HL-60 (cell line): Measurements from ENCODE around the gene CPD.
A peak's percentile ranks its signal among the peaks of the same experiment; 100 is the strongest.

ENCODE experiments used
- DNase-seq, 2 experiments: peaks; one replicate each; pipeline ENCODE4 v3.0.0-alpha.2; 2010 to 2020; ENCODE audit warnings: low read depth in 1 of 2, low spot score in 1 of 2
- H3K27ac ChIP-seq: fragments of 250-450 bp; sonication (Bioruptor Pico); replicated peaks from 2 replicates; pipeline ENCODE4 v1.5.1; 2020; ENCODE audit warnings: mild to moderate bottlenecking, moderate library complexity
- H3K27me3 ChIP-seq: fragments of 250-450 bp; sonication (Bioruptor Pico); 2 replicates; pipeline ENCODE4 v1.5.1; 2021; ENCODE audit warnings: mild to moderate bottlenecking, moderate library complexity; ENCODE audit not compliant: insufficient read depth, poor library complexity, severe bottlenecking
- H3K4me3 ChIP-seq: replicated peaks from 2 replicates; pipeline ENCODE4 v1.5.1; 2011; ENCODE audit warnings: mild to moderate bottlenecking, control low read depth, low read length; ENCODE audit not compliant: insufficient read depth
- CTCF ChIP-seq: IDR thresholded peaks from one replicate; pipeline ENCODE4 v1.5.1; 2011; ENCODE audit warnings: low read length, control low read depth, inconsistent platforms; ENCODE audit not compliant: insufficient read depth
- GABPA ChIP-seq: IDR thresholded peaks from 2 replicates; pipeline ENCODE4 v1.6.1; 2012; ENCODE audit warnings: low read depth
- POLR2AphosphoS5 ChIP-seq: IDR thresholded peaks from 2 replicates; pipeline ENCODE4 v1.6.1; 2012; ENCODE audit warnings: low read depth
- REST ChIP-seq: IDR thresholded peaks from 2 replicates; pipeline ENCODE4 v1.6.1; 2012; ENCODE audit warnings: low read depth; ENCODE audit not compliant: insufficient replicate concordance
- SPI1 ChIP-seq: IDR thresholded peaks from 2 replicates; pipeline ENCODE4 v1.6.1; 2012; ENCODE audit warnings: low read depth, mild to moderate bottlenecking, borderline replicate concordance

Gene CPD

GRCh38 chr17:30505868-30506417 is 127.2 kb downstream of the CPD start:
- Histone ChIP-seq H3K4me3 (no peak overlapping the region), H3K27me3 (no peaks in the 10 kb centered on the region), H3K27ac (peak overlapping the region; percentile 49)
- no peak for TF ChIP-seq GABPA
- TF ChIP-seq CTCF = no peak
- no peak for TF ChIP-seq REST
- TF ChIP-seq SPI1 = no peak
- TF ChIP-seq POLR2AphosphoS5 = no peak
- DNase-seq = peak in 1 of 2 experiments; percentile 15

GRCh38 chr17:30506481-30506880 is 127.8 kb downstream of the CPD start:
- Histone ChIP-seq H3K27me3 (no peaks in the 10 kb centered on the region), H3K27ac (peak overlapping the region; percentile 49), H3K4me3 (no peak overlapping the region)
- DNase-seq = no peak
- TF ChIP-seq GABPA (no peak), CTCF (no peak)

- Histone ChIP-seq H3K27ac (no peak overlapping the region), H3K4me3 (no peak overlapping the region), H3K27me3 (no peaks in the 10 kb centered on the region)
- TF ChIP-seq REST = no peak
- TF ChIP-seq POLR2AphosphoS5 = no peak
- DNase-seq = no peak
Measured at GRCh38 chr17:30513346-30513745, 134.6 kb downstream of the CPD start.

GRCh38 chr17:30514895-30515596 is 136.3 kb downstream of the CPD start:
- Histone ChIP-seq H3K27ac (no peak overlapping the region), H3K4me3 (no peak overlapping the region), H3K27me3 (no peaks in the 10 kb centered on the region)
- TF ChIP-seq SPI1 (no peak), POLR2AphosphoS5 (no peak), GABPA (no peak), CTCF (no peak), REST (no peak)
- DNase-seq = peak in 1 of 2 experiments; percentile 15
